K562 (cell line): ENCODE results near the gene FAF2. TPM values are rescaled to one million over a fixed set of nuclear protein-coding genes. Genes with fewer than 3 reads are reported as not detected.

ENCODE experiments used
- ATAC-seq: fragments of 200-7000 bp; cut with Tn5 transposase; 3 replicates; pipeline ENCODE4 v1.9.1; 2020; ENCODE audit warnings: moderate library complexity
- BruUV-seq: library from RNA; stranded (reverse); fragments of 400-500 nt; replicated peaks from 2 replicates; lab custom pipeline; 2021; lab: Mats Ljungman, UMichigan
- CTCF ChIA-PET: fragments of 300-600 bp; formaldehyde crosslinking; extraction: SDS; loops from one replicate; lab custom pipeline; 2021; ENCODE audit warnings: low intra/inter-chr PET ratio; lab: Yijun Ruan, JAX
- POLR2A ChIA-PET: fragments of 300-600, 350-650 bp; sonication (Branson Sonifier 250); formaldehyde crosslinking; extraction: SDS; loops from one replicate; lab custom pipeline; 2021; ENCODE audit warnings: antibody characterized with exemption, inconsistent platforms; lab: Yijun Ruan, JAX
- DNase-seq, 4 experiments: peaks; one replicate each; pipeline versions ENCODE4 v3.0.0 to v3.0.0-alpha.2; 2011 to 2018; ENCODE audit warnings: low spot score in 3 of 4, mixed read lengths in 3 of 4; ENCODE audit errors: extremely low read depth in 1 of 4
- FAIRE-seq: peaks from 2 replicates; lab custom pipeline; 2011; peaks lifted over from hg19 to GRCh38; lab: Jason Lieb, UNC
- H2AFZ ChIP-seq: 2 replicates; pipeline ENCODE4 v1.6.0; 2011; ENCODE audit warnings: low read depth, low read length, control low read depth, inconsistent platforms
- H3K27ac ChIP-seq: fragments of 200-600 bp; 3 replicates; pipeline ENCODE4 v1.8.0; 2011; ENCODE audit warnings: low read depth, mild to moderate bottlenecking, control low read depth, inconsistent platforms, low read length, moderate library complexity, mixed read lengths; ENCODE audit errors: extremely low read depth
- H3K27me3 ChIP-seq, 2 experiments: fragments of 300-600 bp in 1 of 2; 2 replicates in 1 of 2; 3 replicates in 1 of 2; pipeline versions ENCODE4 v1.6.0 to v1.8.0; 2011; ENCODE audit warnings: inconsistent platforms in 2 of 2, low read length in 2 of 2, mild to moderate bottlenecking in 1 of 2, mixed read lengths in 1 of 2, moderate library complexity in 1 of 2; ENCODE audit not compliant: control insufficient read depth in 2 of 2, insufficient read depth in 2 of 2
- H3K36me3 ChIP-seq: fragments of 300-600 bp; 3 replicates; pipeline ENCODE4 v1.8.0; 2011; ENCODE audit warnings: mild to moderate bottlenecking, low read length, inconsistent platforms; ENCODE audit not compliant: control insufficient read depth, insufficient read depth
- H3K4me1 ChIP-seq, 2 experiments: fragments of 200-600 bp in 1 of 2; replicated peaks in 1 of 2; 2 replicates in 1 of 2; 3 replicates in 1 of 2; pipeline versions ENCODE4 v1.5.1 to v1.8.0; 2011; ENCODE audit warnings: inconsistent platforms in 2 of 2, low read length in 2 of 2, mild to moderate bottlenecking in 1 of 2, mixed read lengths in 1 of 2, moderate library complexity in 1 of 2; ENCODE audit not compliant: control insufficient read depth in 2 of 2, insufficient read depth in 2 of 2
- H3K4me2 ChIP-seq: 2 replicates; pipeline ENCODE4 v1.6.1; 2011; ENCODE audit warnings: low read length, control low read depth, inconsistent platforms, mixed read lengths; ENCODE audit not compliant: insufficient read depth
- H3K4me3 ChIP-seq: fragments of 200-600 bp; sonication (generic), shearing (Covaris generic); 2 replicates; pipeline ENCODE4 v1.5.1; 2016; ENCODE audit warnings: control low read depth, inconsistent platforms
- H3K79me2 ChIP-seq: fragments of 200-600 bp; 3 replicates; pipeline ENCODE4 v1.8.0; 2011; ENCODE audit warnings: low read length, inconsistent platforms; ENCODE audit not compliant: control insufficient read depth, insufficient read depth
- H3K9ac ChIP-seq, 2 experiments: 2 replicates each; pipeline versions ENCODE4 v1.6.0 to v1.6.1; 2011; ENCODE audit warnings: low read depth in 2 of 2, low read length in 2 of 2, control low read depth in 1 of 2, inconsistent platforms in 1 of 2, mild to moderate bottlenecking in 1 of 2, mixed read lengths in 1 of 2; ENCODE audit not compliant: insufficient read depth in 1 of 2
- H3K9me1 ChIP-seq: one replicate; pipeline ENCODE4 v1.6.0; 2011; ENCODE audit warnings: inconsistent platforms, mild to moderate bottlenecking, low read length, moderate library complexity; ENCODE audit not compliant: control insufficient read depth, insufficient read depth
- H3K9me3 ChIP-seq: replicated peaks from 2 replicates; pipeline ENCODE4 v1.5.1; 2011; ENCODE audit warnings: low read depth, low read length, inconsistent platforms; ENCODE audit not compliant: control insufficient read depth, insufficient read depth
- H4K20me1 ChIP-seq: replicated peaks from 2 replicates; pipeline ENCODE4 v1.6.1; 2011; ENCODE audit warnings: low read length, inconsistent platforms, mixed read lengths; ENCODE audit not compliant: control insufficient read depth, insufficient read depth
- AFF1 ChIP-seq, 2 experiments: fragments of 450-650 bp; IDR thresholded peaks; 2 replicates each; pipeline ENCODE4 v1.6.1; 2018; ENCODE audit warnings: mild to moderate bottlenecking in 2 of 2, low read depth in 1 of 2; ENCODE audit not compliant: partially characterized antibody in 2 of 2
- BRD9 ChIP-seq: fragments of 450-650 bp; IDR thresholded peaks from 2 replicates; pipeline ENCODE4 v1.6.1; 2018; ENCODE audit warnings: low read depth; ENCODE audit not compliant: partially characterized antibody
- CTBP1 ChIP-seq: fragments of 450-650 bp; IDR thresholded peaks from 2 replicates; pipeline ENCODE4 v1.6.1; 2016; ENCODE audit warnings: borderline replicate concordance
- CTCFL ChIP-seq: IDR thresholded peaks from 2 replicates; pipeline ENCODE4 v1.6.1; 2011; ENCODE audit warnings: borderline replicate concordance, low read depth, mild to moderate bottlenecking, moderate library complexity, low read length; ENCODE audit not compliant: insufficient read depth, poor library complexity, severe bottlenecking
- MTA3 ChIP-seq: fragments of 450-650 bp; formaldehyde crosslinking; IDR thresholded peaks from 2 replicates; pipeline ENCODE4 v1.6.1; 2017; ENCODE audit warnings: mild to moderate bottlenecking, borderline replicate concordance
- RBFOX2 ChIP-seq: fragments of 200-400 bp; formaldehyde crosslinking; IDR thresholded peaks from 2 replicates; pipeline ENCODE4 v1.6.1; 2017; ENCODE audit warnings: low read depth, mild to moderate bottlenecking, low read length, moderate library complexity
- SREBF2 ChIP-seq: sonication (generic); formaldehyde crosslinking; IDR thresholded peaks from 2 replicates; pipeline ENCODE4 v1.4.0; 2020; ENCODE audit warnings: mild to moderate bottlenecking, missing genetic modification reagents
- STAT5B ChIP-seq: fragments of 250-450 bp; sonication (Bioruptor Pico); IDR thresholded peaks from 2 replicates; pipeline ENCODE4 v1.8.0; 2021; ENCODE audit warnings: mild to moderate bottlenecking, inconsistent platforms
- TAF9B ChIP-seq: fragments of 450-650 bp; IDR thresholded peaks from 2 replicates; pipeline ENCODE4 v1.6.1; 2018; ENCODE audit warnings: mild to moderate bottlenecking; ENCODE audit not compliant: partially characterized antibody
- ZFP1 ChIP-seq: fragments of 450-650 bp; formaldehyde crosslinking; IDR thresholded peaks from 2 replicates; pipeline ENCODE4 v1.4.0; 2020; ENCODE audit warnings: mild to moderate bottlenecking, mixed read lengths
- ZNF512 ChIP-seq: IDR thresholded peaks from 2 replicates; pipeline ENCODE4 v1.6.1; 2016; ENCODE audit warnings: missing genetic modification characterization, missing compliant biosample characterization
- WGBS: fragments of 100-300 bp; shearing (Covaris generic); methylation state at CpG from one replicate; pipeline ENCODE4 v1.1.6; 2016; ENCODE audit warnings: low coverage, mixed read lengths; ENCODE audit not compliant: insufficient coverage; ENCODE audit errors: missing lambda C conversion rate; 5-methylcytosine and 5-hydroxymethylcytosine counted together
- in situ Hi-C: fragments of 300-500 bp; cut with MboI; formaldehyde crosslinking; loops from 4 replicates; pipeline ENCODE4 v1.15.0; 2018; ENCODE audit warnings: inconsistent platforms, mixed read lengths
- intact Hi-C: fragments of 100-400 bp; cut with micrococcal nuclease; formaldehyde crosslinking; loops from 2 replicates; pipeline ENCODE4 v1.14.2; 2022
- polyA plus RNA-seq, 8 experiments: library from polyadenylated mRNA; depleted of rRNA in 4 of 8; stranded (reverse) in 5 of 8; unstranded in 3 of 8; fragments of >200 nt; fragmentation: Nextera tagmentation in 2 of 8; fragmentation: Illumina TruSeq in 1 of 8; extraction: Ambion mirVana in 2 of 8; extraction: Trizol in 1 of 8; gene quantifications; 2 replicates each; pipeline versions ENCODE4 v1.2.1 to v1.2.3, GENCODE V29; 2011 to 2014; ENCODE audit warnings: inconsistent platforms in 1 of 8, missing spikeins in 1 of 8
- total RNA-seq, 7 experiments: library from RNA; depleted of rRNA in 6 of 7; stranded (reverse); fragments of >200 nt in 6 of 7; fragmentation: Illumina TruSeq in 2 of 7; extraction: Trizol in 2 of 7; gene quantifications; 2 replicates each; pipeline versions ENCODE4 v1.2.1 to v1.2.3, GENCODE V29; 2011 to 2021; ENCODE audit warnings: low replicate concordance in 1 of 7

FAF2 gene
- total and polyA plus RNA-seq, 9 of the 15 experiments (the other 6 are each of a cell fraction or from before 2014, with no cell fraction given), result 25.0 to 44.6 (median 36.1) TPM

GRCh38 chr5:176471098-176471497 is 22.9 kb downstream of the FAF2 start (continued):
- TF ChIP-seq AFF1 (IDR thresholded peaks at IDR 0.05; ENCODE audit: low read depth in 1 of 2, partially characterized antibody in 2 of 2) (no peak), ZNF512 (tag) (no peak)

- H3K9ac ChIP-seq, result no peak overlapping the region
- H3K79me2 ChIP-seq, result peaks cover 53% of the 10 kb centered on the region
- H3K4me2 ChIP-seq, result no peak overlapping the region
- DNase-seq (no peak), ATAC-seq (no peak), FAIRE-seq (no peak)
- peaks cover 0 to 7% of the 10 kb centered on the region in 2 experiments; a peak in 2 of 5 replicates for H3K4me1 ChIP-seq
- H4K20me1 ChIP-seq, result no peaks in the 10 kb centered on the region
- BruUV-seq, result no TSS peak
- no peaks in the 10 kb centered on the region for H3K27me3 ChIP-seq
- intact Hi-C loops (no loop called here), in situ Hi-C loops (no loop called here)
- no peak overlapping the region for H3K27ac ChIP-seq
- ChIA-PET CTCF (no interaction called here), POLR2A (interaction anchor here (0.6 to 0.8 kb wide), 3 partner anchors 8 to 142 kb away, joined by 3 to 4 read pairs (median 3); no protein-coding TSS in a partner anchor)
- H3K4me3 ChIP-seq, result no peak overlapping the region
- no peaks in the 10 kb centered on the region for H3K9me3 ChIP-seq
- no peaks in the 10 kb centered on the region for H3K9me1 ChIP-seq
- H2AFZ ChIP-seq, result no peak overlapping the region
- 78% methylated on average over 7 of the region's 7 CpGs for WGBS
- H3K36me3 ChIP-seq, result peaks cover 31% of the 10 kb centered on the region; the same call in 2 of the 3 replicates
- no peak for TF ChIP-seq SREBF2
- TF ChIP-seq MTA3, result no peak
- no peak for TF ChIP-seq CTCFL
- no peak for TF ChIP-seq CTBP1
- no peak for TF ChIP-seq BRD9
- no peak for TF ChIP-seq TAF9B
- no peak for TF ChIP-seq ZFP1 (CRISPR knock-in tag)
- TF ChIP-seq RBFOX2, result no peak
- TF ChIP-seq STAT5B, result no peak
Measured at GRCh38 chr5:176473335-176474006, 25.3 kb downstream of the FAF2 start.
